ENCODE measurements around the gene METTL13.
A peak's percentile ranks its signal among the peaks of the same experiment; 100 is the strongest.

Gene METTL13

DNA sequence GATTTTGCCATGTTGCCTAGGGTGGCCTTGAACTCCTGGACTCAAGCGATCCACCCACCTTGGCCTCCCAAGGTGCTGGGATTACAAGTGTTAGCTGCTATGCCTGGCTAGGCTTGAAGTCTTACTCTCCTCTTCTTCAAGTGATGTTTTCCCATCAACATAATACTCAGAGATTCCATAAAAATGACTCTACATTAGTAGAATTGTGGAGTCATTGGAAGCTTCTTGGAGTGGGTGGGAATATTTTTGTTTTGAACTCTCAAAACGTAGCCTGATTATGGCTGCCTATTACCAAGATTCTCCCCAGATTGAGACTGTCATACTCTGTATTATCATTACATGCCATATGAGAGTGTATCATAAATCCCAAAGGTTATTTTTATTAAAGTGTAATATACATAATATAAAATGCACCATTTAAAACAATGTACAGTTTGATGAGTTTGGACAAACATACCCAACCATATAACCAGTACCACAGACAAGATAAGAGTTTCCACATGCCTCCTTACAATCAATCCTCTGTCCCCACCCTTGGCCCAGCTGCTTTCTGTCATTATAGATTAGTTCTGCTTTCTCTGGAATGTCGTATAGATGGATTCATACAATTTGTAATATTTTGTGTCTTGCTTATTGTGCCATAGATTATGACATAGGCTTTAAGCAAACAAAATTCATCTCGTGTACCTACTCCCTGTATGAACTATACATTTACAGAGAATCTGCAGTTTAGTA, 51.8 kb downstream of the METTL13 start:
- TF ChIP-seq, protein P1, sequence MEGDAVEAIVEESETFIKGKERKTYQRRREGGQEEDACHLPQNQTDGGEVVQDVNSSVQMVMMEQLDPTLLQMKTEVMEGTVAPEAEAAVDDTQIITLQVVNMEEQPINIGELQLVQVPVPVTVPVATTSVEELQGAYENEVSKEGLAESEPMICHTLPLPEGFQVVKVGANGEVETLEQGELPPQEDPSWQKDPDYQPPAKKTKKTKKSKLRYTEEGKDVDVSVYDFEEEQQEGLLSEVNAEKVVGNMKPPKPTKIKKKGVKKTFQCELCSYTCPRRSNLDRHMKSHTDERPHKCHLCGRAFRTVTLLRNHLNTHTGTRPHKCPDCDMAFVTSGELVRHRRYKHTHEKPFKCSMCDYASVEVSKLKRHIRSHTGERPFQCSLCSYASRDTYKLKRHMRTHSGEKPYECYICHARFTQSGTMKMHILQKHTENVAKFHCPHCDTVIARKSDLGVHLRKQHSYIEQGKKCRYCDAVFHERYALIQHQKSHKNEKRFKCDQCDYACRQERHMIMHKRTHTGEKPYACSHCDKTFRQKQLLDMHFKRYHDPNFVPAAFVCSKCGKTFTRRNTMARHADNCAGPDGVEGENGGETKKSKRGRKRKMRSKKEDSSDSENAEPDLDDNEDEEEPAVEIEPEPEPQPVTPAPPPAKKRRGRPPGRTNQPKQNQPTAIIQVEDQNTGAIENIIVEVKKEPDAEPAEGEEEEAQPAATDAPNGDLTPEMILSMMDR (conservative IDR thresholded peaks at IDR 0.05; ENCODE audit: low read length): no peak
- peak; percentile 66 for DNase-seq (ENCODE audit: low read depth)
- no peak overlapping the region for H3K4me3 ChIP-seq (ENCODE audit: low read length)

DNA sequence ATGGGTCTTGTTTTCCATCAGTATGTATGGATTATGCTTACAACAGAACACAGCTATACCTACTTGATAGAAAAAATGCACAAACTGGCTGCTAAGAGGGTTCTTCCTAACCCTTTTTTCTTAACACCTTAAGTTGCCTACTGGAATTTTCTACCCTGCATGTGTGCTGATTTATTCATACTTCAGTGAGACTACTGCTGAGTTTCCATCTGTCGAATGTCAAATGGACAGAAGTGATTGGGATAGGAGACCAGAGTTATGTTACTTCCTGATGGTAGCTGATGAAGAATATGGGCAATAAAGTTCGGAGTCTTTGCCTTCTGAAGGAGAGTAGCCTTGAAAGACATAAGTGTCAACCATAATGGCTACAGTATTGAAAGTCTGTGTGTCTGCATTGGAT, 53.4 kb downstream of the METTL13 start:
- H3K4me3 ChIP-seq (ENCODE audit: low read length): no peak overlapping the region
- TF ChIP-seq, protein P1 (conservative IDR thresholded peaks at IDR 0.05; ENCODE audit: low read length): no peak
- DNase-seq (ENCODE audit: low read depth): no peak

DNA sequence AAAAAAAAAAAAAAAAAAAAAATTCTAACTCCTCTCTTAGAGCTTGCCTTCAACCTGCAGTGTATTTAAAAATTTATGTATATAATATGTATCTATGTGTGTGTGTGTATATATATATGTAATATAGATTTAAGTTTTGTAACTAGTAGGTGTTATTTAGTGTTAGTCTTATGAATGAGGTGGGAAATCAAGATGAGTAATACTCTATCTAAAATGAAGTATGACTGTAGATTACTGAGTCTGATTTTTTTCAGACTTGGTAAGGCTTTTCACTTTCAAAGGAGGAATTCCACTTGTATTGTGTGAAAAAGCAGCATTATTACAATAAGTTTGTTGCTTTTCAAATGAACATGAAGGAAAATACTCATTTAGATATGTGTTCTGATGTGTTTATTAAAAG, 54.4 kb downstream of the METTL13 start:
- TF ChIP-seq, protein P1 (conservative IDR thresholded peaks at IDR 0.05; ENCODE audit: low read length): no peak
- no peak for DNase-seq (ENCODE audit: low read depth)
- no peak overlapping the region for H3K4me3 ChIP-seq (ENCODE audit: low read length)

GRCh38 chr1:171841050-171841910, 59.8 kb downstream of the METTL13 start, which contains the start of gene DNM3:
Gene DNM3 (plus strand): TSS chr1:171841498. CDS start chr1:171841657, 159 bp downstream.
- peak within 1 kb of the TSS; percentile 86 for H3K4me3 ChIP-seq (ENCODE audit: low read length)
- TF ChIP-seq, protein P1 (conservative IDR thresholded peaks at IDR 0.05; ENCODE audit: low read length): no peak
- DNase-seq (ENCODE audit: low read depth): peak; percentile 84

GRCh38 chr1:171841931-171842761, 60.7 kb downstream of the METTL13 start:
- TF ChIP-seq, protein P1 (conservative IDR thresholded peaks at IDR 0.05; ENCODE audit: low read length): no peak
- peak overlapping the region; percentile 86 for H3K4me3 ChIP-seq (ENCODE audit: low read length)
- DNase-seq (ENCODE audit: low read depth): peak; percentile 7

- DNase-seq (ENCODE audit: low read depth): no peak
- no peak overlapping the region for H3K4me3 ChIP-seq (ENCODE audit: low read length)
- TF ChIP-seq, protein P1 (conservative IDR thresholded peaks at IDR 0.05; ENCODE audit: low read length): no peak
Measured at GRCh38 chr1:171844381-171844780, 62.9 kb downstream of the METTL13 start.

All from AG10803 (cell line).